WTC11 (cell line): ENCODE data around the gene MYH2. TPM values are rescaled to one million over a fixed set of nuclear protein-coding genes. Genes with fewer than 3 reads are reported as not detected.

ENCODE experiments used
- ATAC-seq: fragments of 200-7000 bp; cut with Tn5 transposase; 2 replicates; pipeline ENCODE4 v1.10.0; 2021; ENCODE audit warnings: mild to moderate bottlenecking, moderate library complexity
- CTCF ChIA-PET: fragments of 300-600 bp; sonication (Branson Sonifier 250); formaldehyde crosslinking; loops from one replicate; lab custom pipeline; 2021; ENCODE audit warnings: antibody characterized with exemption; lab: Charles Lee
- POLR2A ChIA-PET: fragments of 350-600 bp; sonication (Branson Sonifier 250); formaldehyde crosslinking; loops from one replicate; lab custom pipeline; 2021; ENCODE audit warnings: antibody characterized with exemption; lab: Charles Lee
- DNase-seq: peaks from one replicate; pipeline ENCODE4 v3.0.0; 2021; ENCODE audit warnings: low spot score
- H3K27ac Mint-ChIP-seq: 2 replicates; pipeline ENCODE4 v1.8.0; 2021; ENCODE audit warnings: mixed read lengths
- H3K27me3 Mint-ChIP-seq: 2 replicates; pipeline ENCODE4 v1.8.0; 2021; ENCODE audit warnings: low read depth, mild to moderate bottlenecking, moderate library complexity, mixed read lengths
- H3K36me3 Mint-ChIP-seq: 2 replicates; pipeline ENCODE4 v1.8.0; 2021; ENCODE audit warnings: mixed read lengths
- H3K4me1 Mint-ChIP-seq: 2 replicates; pipeline ENCODE4 v1.8.0; 2022; ENCODE audit warnings: mixed read lengths
- H3K4me3 Mint-ChIP-seq: 2 replicates; pipeline ENCODE4 v1.8.0; 2021; ENCODE audit warnings: mild to moderate bottlenecking, moderate library complexity, mixed read lengths
- H3K9me3 Mint-ChIP-seq: 2 replicates; pipeline ENCODE4 v1.8.0; 2021; ENCODE audit warnings: mixed read lengths
- AR ChIP-seq: fragments of 250-450 bp; sonication (Bioruptor Pico); IDR thresholded peaks from 2 replicates; pipeline ENCODE4 v1.9.0; 2021; ENCODE audit warnings: mild to moderate bottlenecking
- ETV6 ChIP-seq: sonication (generic); formaldehyde crosslinking; IDR thresholded peaks from 2 replicates; pipeline ENCODE4 v1.8.1; 2022; ENCODE audit warnings: mild to moderate bottlenecking, missing genetic modification reagents
- IRF1 ChIP-seq: sonication (generic); formaldehyde crosslinking; IDR thresholded peaks from 2 replicates; pipeline ENCODE4 v1.8.0; 2023; ENCODE audit warnings: missing genetic modification reagents
- NFE2L1 ChIP-seq: sonication (generic); formaldehyde crosslinking; IDR thresholded peaks from 2 replicates; pipeline ENCODE4 v1.8.1; 2023; ENCODE audit warnings: missing genetic modification reagents
- NFYB ChIP-seq: sonication (generic); formaldehyde crosslinking; conservative IDR thresholded peaks from 2 replicates; pipeline ENCODE4 v1.8.0; 2022; ENCODE audit warnings: low read depth, missing genetic modification reagents
- RELA ChIP-seq: sonication (generic); formaldehyde crosslinking; IDR thresholded peaks from 2 replicates; pipeline ENCODE4 v1.8.1; 2022; ENCODE audit warnings: missing genetic modification reagents, mild to moderate bottlenecking, borderline replicate concordance
- ZBTB21 ChIP-seq: sonication (generic); formaldehyde crosslinking; IDR thresholded peaks from 2 replicates; pipeline ENCODE4 v1.8.1; 2023; ENCODE audit warnings: mild to moderate bottlenecking, missing genetic modification reagents, borderline replicate concordance
- ZNF219 ChIP-seq: sonication (generic); formaldehyde crosslinking; IDR thresholded peaks from 2 replicates; pipeline ENCODE4 v1.8.0; 2023; ENCODE audit warnings: missing genetic modification reagents, mild to moderate bottlenecking, borderline replicate concordance
- ZNF423 ChIP-seq: fragments of 250-450 bp; sonication (Bioruptor Pico); IDR thresholded peaks from 2 replicates; pipeline ENCODE4 v2.1.2; 2022; ENCODE audit warnings: mild to moderate bottlenecking, moderate library complexity
- ZNF532 ChIP-seq: fragments of 250-450 bp; sonication (Bioruptor Pico); IDR thresholded peaks from 2 replicates; pipeline ENCODE4 v1.9.0; 2021; ENCODE audit warnings: mild to moderate bottlenecking, borderline replicate concordance
- total RNA-seq: library from RNA; stranded (reverse); gene quantifications from 3 replicates; pipeline ENCODE4 v1.2.3, GENCODE V29; 2021
- TF ChIP-seq, protein P1 (sequence below): fragments of 250-450 bp; sonication (Bioruptor Pico); IDR thresholded peaks from 2 replicates; pipeline ENCODE4 v1.9.0; 2021; ENCODE audit warnings: mild to moderate bottlenecking
- TF ChIP-seq, protein P2 (sequence below): sonication (generic); formaldehyde crosslinking; IDR thresholded peaks from 2 replicates; pipeline ENCODE4 v1.8.1; 2023; ENCODE audit warnings: mild to moderate bottlenecking, moderate library complexity, missing genetic modification reagents
- TF ChIP-seq, protein P3 (sequence below): sonication (generic); formaldehyde crosslinking; IDR thresholded peaks from 2 replicates; pipeline ENCODE4 v1.8.1; 2023; ENCODE audit warnings: mild to moderate bottlenecking, missing genetic modification reagents
- TF ChIP-seq, protein P4 (sequence below): fragments of 200-600 bp; IDR thresholded peaks from 2 replicates; pipeline ENCODE4 v1.8.0; 2022; ENCODE audit warnings: antibody characterized with exemption

The MYH2 gene
- total RNA-seq, 1 experiment from 2014 or later: 1.5 TPM

- no peak for ATAC-seq
- Mint-ChIP-seq H3K4me3 (no peak within 1 kb of the TSS), H3K36me3 (no peaks in the 10 kb centered on the region), H3K27ac (no peak within 1 kb of the TSS), H3K27me3 (no peaks in the 10 kb centered on the region), H3K4me1 (peaks cover 5% of the 10 kb centered on the region), H3K9me3 (peaks cover 7% of the 10 kb centered on the region)
- DNase-seq: no peak
- TF ChIP-seq ZNF219 (CRISPR knock-in tag): no peak
- POLR2A ChIA-PET: interaction anchor here (0.7 kb wide), 1 partner anchor 101 kb away, joined by 3 read pairs; no protein-coding TSS in a partner anchor
- CTCF ChIA-PET: interaction anchor here (0.7 kb wide), 1 partner anchor 120 kb away, joined by 5 read pairs; no protein-coding TSS in a partner anchor
These were observed 31.0 kb downstream of the MYH2 start, which contains the start of gene MYH1 for GRCh38 chr17:10518271-10519037. Gene MYH1 (minus strand): TSS chr17:10518542. CDS start chr17:10516642, 1,900 bp downstream.

- CTCF ChIA-PET: no interaction called here
- ATAC-seq (no peak), DNase-seq (no peak)
- H3K9me3 Mint-ChIP-seq: no peaks in the 10 kb centered on the region
- H3K27me3 Mint-ChIP-seq: no peaks in the 10 kb centered on the region
- H3K4me1 Mint-ChIP-seq: peaks cover 5% of the 10 kb centered on the region
- H3K4me3 Mint-ChIP-seq: no peak overlapping the region
- POLR2A ChIA-PET: no interaction called here
- TF ChIP-seq, protein P1, sequence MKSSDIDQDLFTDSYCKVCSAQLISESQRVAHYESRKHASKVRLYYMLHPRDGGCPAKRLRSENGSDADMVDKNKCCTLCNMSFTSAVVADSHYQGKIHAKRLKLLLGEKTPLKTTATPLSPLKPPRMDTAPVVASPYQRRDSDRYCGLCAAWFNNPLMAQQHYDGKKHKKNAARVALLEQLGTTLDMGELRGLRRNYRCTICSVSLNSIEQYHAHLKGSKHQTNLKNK (CRISPR knock-in tag): no peak
- no peak for TF ChIP-seq ETV6
- TF ChIP-seq ZNF532: no peak
- no peak for TF ChIP-seq AR (CRISPR knock-in tag)
- no peak for TF ChIP-seq ZNF423 (CRISPR knock-in tag)
- no peak for TF ChIP-seq IRF1 (CRISPR knock-in tag)
- TF ChIP-seq NFE2L1 (CRISPR knock-in tag): no peak
- TF ChIP-seq, protein P2, sequence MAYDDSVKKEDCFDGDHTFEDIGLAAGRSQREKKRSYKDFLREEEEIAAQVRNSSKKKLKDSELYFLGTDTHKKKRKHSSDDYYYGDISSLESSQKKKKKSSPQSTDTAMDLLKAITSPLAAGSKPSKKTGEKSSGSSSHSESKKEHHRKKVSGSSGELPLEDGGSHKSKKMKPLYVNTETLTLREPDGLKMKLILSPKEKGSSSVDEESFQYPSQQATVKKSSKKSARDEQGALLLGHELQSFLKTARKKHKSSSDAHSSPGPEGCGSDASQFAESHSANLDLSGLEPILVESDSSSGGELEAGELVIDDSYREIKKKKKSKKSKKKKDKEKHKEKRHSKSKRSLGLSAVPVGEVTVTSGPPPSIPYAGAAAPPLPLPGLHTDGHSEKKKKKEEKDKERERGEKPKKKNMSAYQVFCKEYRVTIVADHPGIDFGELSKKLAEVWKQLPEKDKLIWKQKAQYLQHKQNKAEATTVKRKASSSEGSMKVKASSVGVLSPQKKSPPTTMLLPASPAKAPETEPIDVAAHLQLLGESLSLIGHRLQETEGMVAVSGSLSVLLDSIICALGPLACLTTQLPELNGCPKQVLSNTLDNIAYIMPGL (CRISPR knock-in tag): no peak
- TF ChIP-seq RELA: no peak
- TF ChIP-seq NFYB (CRISPR knock-in tag): no peak
- no peak for TF ChIP-seq ZBTB21
- TF ChIP-seq, protein P3, sequence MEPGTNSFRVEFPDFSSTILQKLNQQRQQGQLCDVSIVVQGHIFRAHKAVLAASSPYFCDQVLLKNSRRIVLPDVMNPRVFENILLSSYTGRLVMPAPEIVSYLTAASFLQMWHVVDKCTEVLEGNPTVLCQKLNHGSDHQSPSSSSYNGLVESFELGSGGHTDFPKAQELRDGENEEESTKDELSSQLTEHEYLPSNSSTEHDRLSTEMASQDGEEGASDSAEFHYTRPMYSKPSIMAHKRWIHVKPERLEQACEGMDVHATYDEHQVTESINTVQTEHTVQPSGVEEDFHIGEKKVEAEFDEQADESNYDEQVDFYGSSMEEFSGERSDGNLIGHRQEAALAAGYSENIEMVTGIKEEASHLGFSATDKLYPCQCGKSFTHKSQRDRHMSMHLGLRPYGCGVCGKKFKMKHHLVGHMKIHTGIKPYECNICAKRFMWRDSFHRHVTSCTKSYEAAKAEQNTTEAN (CRISPR knock-in tag): no peak
- TF ChIP-seq, protein P4, sequence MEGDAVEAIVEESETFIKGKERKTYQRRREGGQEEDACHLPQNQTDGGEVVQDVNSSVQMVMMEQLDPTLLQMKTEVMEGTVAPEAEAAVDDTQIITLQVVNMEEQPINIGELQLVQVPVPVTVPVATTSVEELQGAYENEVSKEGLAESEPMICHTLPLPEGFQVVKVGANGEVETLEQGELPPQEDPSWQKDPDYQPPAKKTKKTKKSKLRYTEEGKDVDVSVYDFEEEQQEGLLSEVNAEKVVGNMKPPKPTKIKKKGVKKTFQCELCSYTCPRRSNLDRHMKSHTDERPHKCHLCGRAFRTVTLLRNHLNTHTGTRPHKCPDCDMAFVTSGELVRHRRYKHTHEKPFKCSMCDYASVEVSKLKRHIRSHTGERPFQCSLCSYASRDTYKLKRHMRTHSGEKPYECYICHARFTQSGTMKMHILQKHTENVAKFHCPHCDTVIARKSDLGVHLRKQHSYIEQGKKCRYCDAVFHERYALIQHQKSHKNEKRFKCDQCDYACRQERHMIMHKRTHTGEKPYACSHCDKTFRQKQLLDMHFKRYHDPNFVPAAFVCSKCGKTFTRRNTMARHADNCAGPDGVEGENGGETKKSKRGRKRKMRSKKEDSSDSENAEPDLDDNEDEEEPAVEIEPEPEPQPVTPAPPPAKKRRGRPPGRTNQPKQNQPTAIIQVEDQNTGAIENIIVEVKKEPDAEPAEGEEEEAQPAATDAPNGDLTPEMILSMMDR: no peak
- no peaks in the 10 kb centered on the region for H3K36me3 Mint-ChIP-seq
- no peak overlapping the region for H3K27ac Mint-ChIP-seq
These were observed 32.8 kb downstream of the MYH2 start for GRCh38 chr17:10516638-10517037.
